ENCODE results near the gene GPR18.
"Not testable (repeated sequence)": the region's sequence is repeated elsewhere in the genome, so short reads cannot be mapped to it uniquely, and the experiment has no call there.

The GPR18 gene

DNA sequence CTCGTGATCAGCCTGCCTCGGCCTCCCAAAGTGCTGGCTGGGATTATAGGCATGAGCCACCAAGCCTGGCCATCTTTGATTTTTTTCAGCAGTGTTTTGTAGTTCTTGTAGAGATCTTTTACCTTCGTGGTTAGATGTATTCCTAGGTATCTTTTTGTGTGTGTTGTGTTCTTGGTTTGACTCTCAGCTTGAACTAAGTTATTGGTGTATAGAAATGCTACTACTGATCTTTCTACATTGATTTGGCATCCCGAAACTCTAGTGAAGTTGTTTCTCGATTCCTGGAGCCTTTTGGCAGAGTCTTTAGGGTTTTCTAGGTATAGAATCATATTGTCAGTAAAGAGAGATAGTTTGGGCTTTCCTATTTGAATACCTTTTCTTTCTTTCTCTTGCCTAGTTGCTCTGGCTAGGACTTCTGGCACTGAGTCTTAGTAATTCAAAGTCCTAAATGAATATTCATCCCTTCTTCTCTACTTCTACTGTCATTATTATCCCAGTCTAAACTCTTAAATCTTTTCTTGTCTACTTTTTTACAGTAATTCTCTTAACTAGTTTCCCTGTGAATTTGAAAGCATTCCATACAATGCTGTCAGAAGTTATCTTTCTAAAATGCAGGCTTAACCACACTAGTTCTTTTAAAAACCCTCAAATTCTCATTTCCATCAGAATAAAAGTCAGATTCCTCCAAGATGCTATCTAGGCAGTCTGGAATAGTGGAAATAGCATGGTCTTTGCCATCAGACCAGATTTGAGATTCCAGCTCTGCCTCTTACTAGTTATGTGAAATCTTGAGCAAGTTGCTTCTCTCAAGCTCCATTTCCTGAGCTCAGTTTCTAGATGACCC, 7.0 kb downstream of the GPR18 start:
- Histone ChIP-seq H3K79me2 (ENCODE audit: insufficient read depth, low read length) (peaks cover 15% of the 10 kb centered on the region; the same call in 1 of the 2 replicates), H3F3A (ENCODE audit: insufficient read depth) (peaks cover 8% of the 10 kb centered on the region)
- TF ChIP-seq CTCF (IDR thresholded peaks at IDR 0.05; ENCODE audit: insufficient read depth, low read length, poor library complexity, severe bottlenecking), result no peak

DNA sequence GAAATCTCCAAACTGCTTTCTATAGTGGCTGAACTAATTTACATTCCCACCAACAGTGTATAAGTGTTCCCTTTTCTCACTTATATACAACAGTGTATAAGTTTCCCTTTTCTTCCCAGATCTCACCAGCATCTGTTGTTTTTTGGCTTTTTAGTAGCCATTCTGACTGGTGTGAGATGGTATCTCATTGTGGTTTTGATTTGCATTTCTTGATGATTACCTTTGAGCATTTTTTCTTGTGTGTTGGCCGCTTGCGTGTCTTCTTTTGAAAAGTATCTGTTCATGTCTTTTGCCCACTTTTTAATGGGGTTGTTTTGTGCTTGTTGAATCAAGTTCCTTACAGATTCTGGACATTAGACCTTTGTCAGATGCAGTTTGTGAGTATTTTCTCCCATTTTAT, 8.6 kb downstream of the GPR18 start:
- H4K20me1 ChIP-seq (ENCODE audit: low read depth, low read length), result not testable (repeated sequence)

More for the DNA sequence above, 7.0 kb downstream of the GPR18 start:
- H3K9me2 ChIP-seq (replicated peaks; ENCODE audit: insufficient read depth, low read length), result no peaks in the 10 kb centered on the region
- no peak overlapping the region for H2AFZ ChIP-seq (ENCODE audit: low read depth, low read length, severe bottlenecking)
- no peaks in the 10 kb centered on the region for H3K27me3 ChIP-seq (ENCODE audit: low read length)
- H3K4me2 ChIP-seq (ENCODE audit: low read depth, low read length, poor library complexity, severe bottlenecking), result no peak overlapping the region
- H3K36me3 ChIP-seq (ENCODE audit: low read length), result peaks cover 15% of the 10 kb centered on the region; the same call in 1 of the 2 replicates
- no peak overlapping the region for H3K27ac ChIP-seq (ENCODE audit: low read depth, low read length)
- peaks cover 7% of the 10 kb centered on the region; the same call in 1 of the 2 replicates for H4K20me1 ChIP-seq (ENCODE audit: low read depth, low read length)
- H3K9ac ChIP-seq (ENCODE audit: low read length), result no peak overlapping the region
- H3K9me3 ChIP-seq (ENCODE audit: insufficient read depth, low read length), result no peaks in the 10 kb centered on the region
- no peak overlapping the region for H3K4me3 ChIP-seq (ENCODE audit: insufficient read depth, low read length, poor library complexity, severe bottlenecking)

DNA sequence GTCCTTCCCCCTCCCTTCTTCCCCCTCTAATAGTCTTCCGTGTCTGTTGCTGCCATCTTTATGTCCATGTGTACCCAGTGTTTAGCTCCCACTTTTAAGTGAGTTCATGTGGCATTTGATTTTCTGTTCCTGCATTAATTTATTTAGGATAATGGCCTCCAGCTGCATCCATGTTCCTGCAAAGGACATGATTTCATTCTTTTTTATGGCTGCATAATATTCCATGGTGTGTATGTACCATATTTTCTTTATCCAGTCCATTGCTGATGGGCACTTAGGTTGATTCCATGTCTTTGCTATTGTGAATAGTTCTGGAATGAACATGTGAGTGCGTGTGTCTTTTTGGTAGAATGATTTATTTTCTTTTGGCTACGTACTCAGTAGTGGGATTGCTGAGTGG, 9.0 kb downstream of the GPR18 start:
- not testable (repeated sequence) for H3K27ac ChIP-seq (ENCODE audit: low read depth, low read length); H3K36me3 ChIP-seq (ENCODE audit: low read length); H3K4me2 ChIP-seq (ENCODE audit: low read depth, low read length, poor library complexity, severe bottlenecking); H3K9me2 ChIP-seq (replicated peaks; ENCODE audit: insufficient read depth, low read length); H3K9me3 ChIP-seq (ENCODE audit: insufficient read depth, low read length); H3K79me2 ChIP-seq (ENCODE audit: insufficient read depth, low read length); H4K20me1 ChIP-seq (ENCODE audit: low read depth, low read length); H2AFZ ChIP-seq (ENCODE audit: low read depth, low read length, severe bottlenecking); H3K9ac ChIP-seq (ENCODE audit: low read length); H3K4me3 ChIP-seq (ENCODE audit: insufficient read depth, low read length, poor library complexity, severe bottlenecking); H3F3A ChIP-seq (ENCODE audit: insufficient read depth); H3K27me3 ChIP-seq (ENCODE audit: low read length)

More for the DNA sequence above, 8.6 kb downstream of the GPR18 start:
- not testable (repeated sequence) for H3K79me2 ChIP-seq (ENCODE audit: insufficient read depth, low read length); H3F3A ChIP-seq (ENCODE audit: insufficient read depth); H3K27me3 ChIP-seq (ENCODE audit: low read length); H3K36me3 ChIP-seq (ENCODE audit: low read length); H3K9ac ChIP-seq (ENCODE audit: low read length); H3K4me2 ChIP-seq (ENCODE audit: low read depth, low read length, poor library complexity, severe bottlenecking); H3K9me3 ChIP-seq (ENCODE audit: insufficient read depth, low read length); H3K4me3 ChIP-seq (ENCODE audit: insufficient read depth, low read length, poor library complexity, severe bottlenecking); H3K9me2 ChIP-seq (replicated peaks; ENCODE audit: insufficient read depth, low read length); H2AFZ ChIP-seq (ENCODE audit: low read depth, low read length, severe bottlenecking); H3K27ac ChIP-seq (ENCODE audit: low read depth, low read length)

DNA sequence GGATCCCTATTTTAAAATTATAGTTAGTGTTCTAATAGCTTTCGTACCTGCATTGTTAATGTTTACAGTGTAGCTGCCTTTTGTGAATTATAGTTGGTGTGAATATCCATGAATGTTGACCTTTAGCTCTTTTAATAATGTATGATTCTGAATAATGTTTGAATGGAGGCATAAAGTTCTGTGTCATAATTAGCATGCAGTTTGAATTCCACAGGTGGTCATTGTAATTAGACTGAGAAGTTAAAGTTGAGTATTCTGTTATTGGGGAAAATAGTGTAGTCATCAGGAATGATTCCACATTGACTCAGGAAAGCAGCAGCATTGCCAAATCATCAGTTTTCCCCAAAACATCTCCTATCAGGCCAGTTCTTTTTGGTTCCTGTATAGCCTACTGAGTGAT, 12.1 kb downstream of the GPR18 start:
- Histone ChIP-seq H3K9me2 (replicated peaks; ENCODE audit: insufficient read depth, low read length) (no peaks in the 10 kb centered on the region), H2AFZ (ENCODE audit: low read depth, low read length, severe bottlenecking) (no peak overlapping the region), H3K27ac (ENCODE audit: low read depth, low read length) (no peak overlapping the region), H3K27me3 (ENCODE audit: low read length) (no peaks in the 10 kb centered on the region), H4K20me1 (ENCODE audit: low read depth, low read length) (no peaks in the 10 kb centered on the region), H3K36me3 (ENCODE audit: low read length) (peaks cover 13% of the 10 kb centered on the region; the same call in 1 of the 2 replicates), H3K9ac (ENCODE audit: low read length) (no peak overlapping the region), H3K9me3 (ENCODE audit: insufficient read depth, low read length) (no peaks in the 10 kb centered on the region), H3K79me2 (ENCODE audit: insufficient read depth, low read length) (no peaks in the 10 kb centered on the region), H3F3A (ENCODE audit: insufficient read depth) (peaks cover 12% of the 10 kb centered on the region; the same call in 1 of the 2 replicates), H3K4me2 (ENCODE audit: low read depth, low read length, poor library complexity, severe bottlenecking) (no peak overlapping the region), H3K4me3 (ENCODE audit: insufficient read depth, low read length, poor library complexity, severe bottlenecking) (no peak overlapping the region)
- TF ChIP-seq EZH2phosphoT487 (conservative IDR thresholded peaks at IDR 0.05; ENCODE audit: low read length) (no peak), CTCF (IDR thresholded peaks at IDR 0.05; ENCODE audit: insufficient read depth, low read length, poor library complexity, severe bottlenecking) (no peak)
